Measurements from ENCODE around the gene MAP1LC3C.

GRCh38 chr1:241985787-241986186 lies 13.1 kb downstream of the MAP1LC3C start:
- TF ChIP-seq POLR2A (IDR thresholded peaks at IDR 0.05), result no peak
- peak in 2 of 4 experiments; percentile 18 to 20 for TF ChIP-seq CTCF (IDR thresholded peaks at IDR 0.05)
- TF ChIP-seq POLR2AphosphoS5 (IDR thresholded peaks at IDR 0.05), result no peak
- no peak for TF ChIP-seq EP300 (IDR thresholded peaks at IDR 0.05)

Measured in gastroesophageal sphincter (tissue), 3 donors.